Uterus (tissue), 2 donors: ENCODE results near the gene CEP131.

Experiments used
- CTCF ChIP-seq, 4 experiments: fragments of 200-600 bp in 2 of 4; fragments of 450-650 bp in 2 of 4; sonication (generic) in 2 of 4; IDR thresholded peaks; one replicate each; pipeline ENCODE4 v1.5.1; 2016 to 2019; ENCODE audit warnings: antibody characterized with exemption in 4 of 4, mild to moderate bottlenecking in 2 of 4, moderate library complexity in 1 of 4
- POLR2A ChIP-seq, 2 donors: fragments of 450-650 bp; IDR thresholded peaks; one replicate each; pipeline ENCODE4 v1.6.1; 2016; ENCODE audit warnings: antibody characterized with exemption in 2 of 2, mild to moderate bottlenecking in 1 of 2, moderate library complexity in 1 of 2

- TF ChIP-seq CTCF (IDR thresholded peaks at IDR 0.05) (no peak), POLR2A (IDR thresholded peaks at IDR 0.05) (no peak)
These were observed 12.4 kb upstream of the CEP131 start for GRCh38 chr17:81234940-81235821.
